ENCODE results near the gene POLR2J2.
"Not testable (repeated sequence)": the region's sequence is repeated elsewhere in the genome, so short reads cannot be mapped to it uniquely, and the experiment has no call there.

Gene POLR2J2

GRCh38 chr7:102667523-102667922 lies 3.9 kb downstream of the POLR2J2 start:
- not testable (repeated sequence) for DNase-seq

- not testable (repeated sequence) for DNase-seq
Measured at GRCh38 chr7:102666850-102667249, 4.6 kb downstream of the POLR2J2 start.

- DNase-seq: peak; percentile 43
Measured at GRCh38 chr7:102664765-102665164, 6.7 kb downstream of the POLR2J2 start.

- not testable (repeated sequence) for DNase-seq
Measured at GRCh38 chr7:102649924-102650323, 21.5 kb downstream of the POLR2J2 start, which contains the start of gene SPDYE2B. Gene SPDYE2B (plus strand): TSS chr7:102650319. CDS start chr7:102652349, 2,030 bp downstream.

- peak; percentile 52 for DNase-seq
Measured at GRCh38 chr7:102647813-102648212, 23.6 kb downstream of the POLR2J2 start.

- DNase-seq: not testable (repeated sequence)
Measured at GRCh38 chr7:102643404-102643803, 28.1 kb downstream of the POLR2J2 start.

- DNase-seq: not testable (repeated sequence)
Measured at GRCh38 chr7:102642691-102643090, 28.8 kb downstream of the POLR2J2 start, which contains the start of gene UPK3BL1. Gene UPK3BL1 (minus strand): TSS chr7:102642791. CDS start chr7:102642741, 50 bp downstream.

GRCh38 chr7:102638848-102639247 lies 32.6 kb downstream of the POLR2J2 start:
- peak; percentile 55 for DNase-seq

- DNase-seq: peak; percentile 49
Measured at GRCh38 chr7:102636956-102637355, 34.5 kb downstream of the POLR2J2 start.

- DNase-seq: not testable (repeated sequence)
Measured at GRCh38 chr7:102635354-102635753, 36.1 kb downstream of the POLR2J2 start.

- not testable (repeated sequence) for DNase-seq
Measured at GRCh38 chr7:102634299-102634698, 37.2 kb downstream of the POLR2J2 start.

GRCh38 chr7:102630622-102631021 lies 40.8 kb downstream of the POLR2J2 start:
- DNase-seq: peak; percentile 35

GRCh38 chr7:102627271-102627904 lies 44.1 kb downstream of the POLR2J2 start:
- DNase-seq: not testable (repeated sequence)

GRCh38 chr7:102618122-102618521 lies 53.3 kb downstream of the POLR2J2 start:
- not testable (repeated sequence) for DNase-seq

GRCh38 chr7:102616507-102617125 lies 54.8 kb downstream of the POLR2J2 start, which contains the start of gene RASA4:
Gene RASA4 (minus strand): TSS chr7:102616756. CDS start chr7:102616689, 67 bp downstream.
- peak; percentile 80 for DNase-seq
